NOMO-1 treated with DMSO at 0.1 percent for 48 hours (cell line): ENCODE measurements around the gene DNAJB8.

Source experiments
- DNase-seq: peaks from one replicate; lab custom pipeline; 2025; ENCODE audit not compliant: unreplicated experiment; lab: John Stamatoyannopoulos, UW

DNAJB8 gene

GRCh38 chr3:128427872-128428822 lies 38.5 kb downstream of the DNAJB8 start:
- no peak for DNase-seq

GRCh38 chr3:128427175-128427857 lies 39.4 kb downstream of the DNAJB8 start:
- DNase-seq, result no peak

GRCh38 chr3:128426128-128426921 lies 40.4 kb downstream of the DNAJB8 start:
- DNase-seq, result peak; percentile 39

GRCh38 chr3:128425846-128426127 lies 40.9 kb downstream of the DNAJB8 start:
- DNase-seq, result no peak

GRCh38 chr3:128425142-128425845 lies 41.4 kb downstream of the DNAJB8 start:
- no peak for DNase-seq

- no peak for DNase-seq
These were observed 42.1 kb downstream of the DNAJB8 start for GRCh38 chr3:128424508-128425069.

- DNase-seq, result peak; percentile 14
These were observed 43.1 kb downstream of the DNAJB8 start for GRCh38 chr3:128423525-128424147.

GRCh38 chr3:128422762-128423524 lies 43.7 kb downstream of the DNAJB8 start:
- no peak for DNase-seq

- no peak for DNase-seq
These were observed 44.7 kb downstream of the DNAJB8 start for GRCh38 chr3:128421966-128422365.

GRCh38 chr3:128421439-128421836 lies 45.3 kb downstream of the DNAJB8 start:
- no peak for DNase-seq

GRCh38 chr3:128420720-128421438 lies 45.8 kb downstream of the DNAJB8 start:
- no peak for DNase-seq

GRCh38 chr3:128420289-128420688 lies 46.4 kb downstream of the DNAJB8 start:
- DNase-seq, result no peak

- DNase-seq, result no peak
These were observed 47.4 kb downstream of the DNAJB8 start for GRCh38 chr3:128419311-128419710.

GRCh38 chr3:128418900-128419299 lies 47.8 kb downstream of the DNAJB8 start:
- no peak for DNase-seq

GRCh38 chr3:128416578-128417211 lies 50.0 kb downstream of the DNAJB8 start:
- DNase-seq, result peak; percentile 89

GRCh38 chr3:128415773-128416577 lies 50.7 kb downstream of the DNAJB8 start:
- no peak for DNase-seq

GRCh38 chr3:128415200-128415772 lies 51.4 kb downstream of the DNAJB8 start:
- DNase-seq, result peak; percentile 17
